Retinal pigment epithelial cell (primary cell): ENCODE data around the gene GFAP.

ENCODE experiments used
- DNase-seq: peaks from one replicate; pipeline ENCODE4 v3.0.0-alpha.2; 2010; ENCODE audit warnings: low read depth
- H3K4me3 ChIP-seq: 2 replicates; pipeline ENCODE4 v1.5.1; 2011; ENCODE audit warnings: mild to moderate bottlenecking, low read length, control low read depth, moderate library complexity
- TF ChIP-seq, protein P1 (sequence below): conservative IDR thresholded peaks from 2 replicates; pipeline ENCODE4 v1.5.1; 2011; ENCODE audit warnings: low read depth, low read length, control low read depth, inconsistent platforms

GFAP gene

DNA sequence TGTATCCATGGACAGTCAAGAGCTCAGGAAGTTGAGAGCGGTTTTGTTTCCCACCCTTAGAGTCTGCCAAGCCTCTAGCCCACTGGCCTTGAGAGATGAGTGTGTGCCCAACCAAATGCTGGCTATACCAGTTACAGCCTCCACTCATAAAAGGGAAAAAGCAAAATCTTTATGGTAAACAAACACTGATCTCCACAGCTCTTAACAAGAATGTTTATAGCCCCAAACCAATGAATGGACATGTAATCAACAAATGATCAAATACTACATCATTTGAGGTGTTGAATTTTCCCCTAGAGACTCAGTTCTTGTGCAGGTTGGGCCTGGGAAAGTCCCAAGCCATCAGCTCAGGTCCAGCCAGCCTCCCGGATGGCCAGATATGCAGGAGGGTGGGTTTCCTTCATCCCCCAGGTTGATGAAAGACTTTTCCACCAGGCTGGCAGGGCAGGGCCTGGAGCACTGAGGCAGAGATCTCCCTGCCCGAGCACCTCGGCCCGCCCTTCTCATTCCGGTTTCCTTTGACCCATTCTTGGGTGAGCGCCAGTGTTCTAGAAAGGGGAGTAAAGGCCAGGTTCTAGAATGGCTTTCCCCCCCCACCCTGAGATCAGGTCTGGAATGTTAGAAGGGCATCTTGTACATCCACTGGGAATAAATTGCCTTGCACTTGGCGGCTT, 12.2 kb downstream of the GFAP start:
- TF ChIP-seq, protein P1, sequence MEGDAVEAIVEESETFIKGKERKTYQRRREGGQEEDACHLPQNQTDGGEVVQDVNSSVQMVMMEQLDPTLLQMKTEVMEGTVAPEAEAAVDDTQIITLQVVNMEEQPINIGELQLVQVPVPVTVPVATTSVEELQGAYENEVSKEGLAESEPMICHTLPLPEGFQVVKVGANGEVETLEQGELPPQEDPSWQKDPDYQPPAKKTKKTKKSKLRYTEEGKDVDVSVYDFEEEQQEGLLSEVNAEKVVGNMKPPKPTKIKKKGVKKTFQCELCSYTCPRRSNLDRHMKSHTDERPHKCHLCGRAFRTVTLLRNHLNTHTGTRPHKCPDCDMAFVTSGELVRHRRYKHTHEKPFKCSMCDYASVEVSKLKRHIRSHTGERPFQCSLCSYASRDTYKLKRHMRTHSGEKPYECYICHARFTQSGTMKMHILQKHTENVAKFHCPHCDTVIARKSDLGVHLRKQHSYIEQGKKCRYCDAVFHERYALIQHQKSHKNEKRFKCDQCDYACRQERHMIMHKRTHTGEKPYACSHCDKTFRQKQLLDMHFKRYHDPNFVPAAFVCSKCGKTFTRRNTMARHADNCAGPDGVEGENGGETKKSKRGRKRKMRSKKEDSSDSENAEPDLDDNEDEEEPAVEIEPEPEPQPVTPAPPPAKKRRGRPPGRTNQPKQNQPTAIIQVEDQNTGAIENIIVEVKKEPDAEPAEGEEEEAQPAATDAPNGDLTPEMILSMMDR = no peak
- no peak for DNase-seq

DNA sequence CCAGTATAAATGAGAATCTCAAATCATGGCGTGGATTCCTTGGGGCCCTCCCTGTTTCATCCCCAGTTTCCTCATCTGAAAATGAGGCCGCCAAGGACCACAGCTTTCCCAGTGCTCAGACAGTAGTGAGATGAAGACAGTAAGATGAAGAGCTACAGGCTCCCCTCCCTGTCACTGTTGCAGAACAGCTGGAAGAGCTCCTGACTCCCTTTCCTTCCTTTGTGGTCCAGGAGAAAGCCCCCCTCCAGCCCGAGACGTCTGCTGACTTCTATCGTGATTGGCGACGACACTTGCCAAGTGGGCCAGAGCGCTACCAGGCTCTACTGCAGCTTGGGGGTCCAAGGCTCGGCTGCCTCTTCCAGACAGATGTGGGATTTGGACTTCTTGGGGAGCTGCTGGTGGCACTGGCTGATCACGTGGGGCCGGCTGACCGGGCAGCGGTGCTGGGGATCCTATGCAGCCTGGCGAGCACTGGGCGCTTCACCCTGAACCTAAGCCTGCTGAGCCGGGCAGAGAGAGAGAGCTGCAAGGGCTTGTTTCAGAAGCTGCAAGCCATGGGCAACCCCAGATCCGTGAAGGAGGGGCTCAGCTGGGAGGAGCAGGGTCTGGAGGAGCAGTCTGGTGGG, 13.1 kb downstream of the GFAP start:
- DNase-seq = no peak
- H3K4me3 ChIP-seq = no peak overlapping the region
- TF ChIP-seq, protein P1 = no peak

More for the DNA sequence above, 12.2 kb downstream of the GFAP start:
- H3K4me3 ChIP-seq = no peak overlapping the region

DNA sequence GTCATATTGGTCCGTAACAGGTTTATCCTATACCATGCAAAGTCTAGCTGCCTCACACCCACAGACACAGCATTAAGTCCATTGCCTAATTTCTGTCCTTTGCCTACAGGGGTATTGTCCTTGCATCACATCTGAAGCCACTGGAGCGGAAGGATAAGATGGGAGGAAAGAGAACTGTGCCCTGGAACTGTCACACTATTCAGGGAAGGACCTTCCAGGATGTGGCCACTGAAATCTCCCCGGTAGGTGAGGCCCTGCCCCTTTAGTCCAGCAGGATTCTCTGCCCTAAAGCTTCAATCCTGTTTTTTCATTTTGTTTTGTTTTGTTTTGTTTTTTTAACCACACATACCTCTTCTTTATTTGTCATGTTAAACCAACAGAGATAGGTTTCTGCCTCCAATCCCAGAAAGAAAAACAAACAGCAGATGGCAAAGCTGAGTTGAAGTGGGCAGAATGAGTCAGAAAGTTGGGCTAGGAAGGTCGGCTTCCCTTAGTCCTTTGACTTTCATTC, 13.8 kb downstream of the GFAP start:
- TF ChIP-seq, protein P1 = peak; percentile 19
- DNase-seq = no peak
- no peak overlapping the region for H3K4me3 ChIP-seq

GRCh38 chr17:44900894-44901293, 14.4 kb downstream of the GFAP start:
- peak; percentile 35 for DNase-seq
- no peak overlapping the region for H3K4me3 ChIP-seq
- TF ChIP-seq, protein P1 = no peak

- TF ChIP-seq, protein P1 = no peak
- H3K4me3 ChIP-seq = peak within 1 kb of the TSS; percentile 96
- peak; percentile 54 for DNase-seq
Measured at GRCh38 chr17:44899074-44899782, 16.1 kb downstream of the GFAP start, which contains the start of gene EFTUD2. Gene EFTUD2, minus strand, starts transcription at chr17:44899445. Its CDS starts 4,924 bp downstream, at chr17:44894521.

- TF ChIP-seq, protein P1 = no peak
- no peak for DNase-seq
- peak overlapping the region; percentile 96 for H3K4me3 ChIP-seq
Measured at GRCh38 chr17:44898768-44899073, 16.6 kb downstream of the GFAP start.
